Astrocyte of the cerebellum (primary cell): Measurements from ENCODE around the gene DGKI.

Source experiments
- DNase-seq: peaks from one replicate; pipeline ENCODE4 v3.0.0-alpha.2; 2011; ENCODE audit warnings: low read depth
- H3K4me3 ChIP-seq: 2 replicates; pipeline ENCODE4 v1.5.1; 2011; ENCODE audit warnings: mild to moderate bottlenecking, low read depth, low read length, moderate library complexity
- CTCF ChIP-seq: IDR thresholded peaks from 2 replicates; pipeline ENCODE4 v1.5.1; 2012; ENCODE audit warnings: low read length, low read depth, moderate library complexity, mild to moderate bottlenecking; ENCODE audit errors: missing control alignments
- in situ Hi-C: cut with HindIII; loops from 2 replicates; pipeline ENCODE4 v1.10.0; 2017; ENCODE audit warnings: low sequenced_read_pairs

The DGKI gene

GRCh38 chr7:137778511-137778910 is 68.3 kb downstream of the DGKI start:
- H3K4me3 ChIP-seq: no peak overlapping the region
- in situ Hi-C loops: no loop called here
- no peak for TF ChIP-seq CTCF
- DNase-seq: no peak

GRCh38 chr7:137774793-137775201 is 72.0 kb downstream of the DGKI start:
- no peak for TF ChIP-seq CTCF
- in situ Hi-C loops: no loop called here
- no peak overlapping the region for H3K4me3 ChIP-seq
- DNase-seq: no peak

- no peak overlapping the region for H3K4me3 ChIP-seq
Observed at GRCh38 chr7:137772748-137773147, 74.0 kb downstream of the DGKI start.

GRCh38 chr7:137772316-137772715 is 74.5 kb downstream of the DGKI start:
- no peak for TF ChIP-seq CTCF
- no peak overlapping the region for H3K4me3 ChIP-seq
- in situ Hi-C loops: no loop called here
- DNase-seq: no peak

More at GRCh38 chr7:137772748-137773147, 74.0 kb downstream of the DGKI start:
- in situ Hi-C loops: no loop called here
- TF ChIP-seq CTCF: no peak
- no peak for DNase-seq

GRCh38 chr7:137771679-137772078 is 75.1 kb downstream of the DGKI start:
- peak; percentile 49 for DNase-seq

GRCh38 chr7:137771273-137771672 is 75.5 kb downstream of the DGKI start:
- H3K4me3 ChIP-seq: no peak overlapping the region
- in situ Hi-C loops: no loop called here
- DNase-seq: no peak
- no peak for TF ChIP-seq CTCF

More at GRCh38 chr7:137771679-137772078, 75.1 kb downstream of the DGKI start:
- no peak overlapping the region for H3K4me3 ChIP-seq
- no peak for TF ChIP-seq CTCF
- in situ Hi-C loops: no loop called here

GRCh38 chr7:137768366-137768765 is 78.4 kb downstream of the DGKI start:
- in situ Hi-C loops: no loop called here
- no peak for DNase-seq
- TF ChIP-seq CTCF: no peak
- H3K4me3 ChIP-seq: no peak overlapping the region
